UCSD-AML1 (cell line): ENCODE measurements around the gene RAD23B.
"Not testable (repeated sequence)": the region's sequence is repeated elsewhere in the genome, so short reads cannot be mapped to it uniquely, and the experiment has no call there.

Experiments used
- DNase-seq: peaks from one replicate; lab custom pipeline; 2025; ENCODE audit not compliant: unreplicated experiment; lab: John Stamatoyannopoulos, UW

The RAD23B gene

DNA sequence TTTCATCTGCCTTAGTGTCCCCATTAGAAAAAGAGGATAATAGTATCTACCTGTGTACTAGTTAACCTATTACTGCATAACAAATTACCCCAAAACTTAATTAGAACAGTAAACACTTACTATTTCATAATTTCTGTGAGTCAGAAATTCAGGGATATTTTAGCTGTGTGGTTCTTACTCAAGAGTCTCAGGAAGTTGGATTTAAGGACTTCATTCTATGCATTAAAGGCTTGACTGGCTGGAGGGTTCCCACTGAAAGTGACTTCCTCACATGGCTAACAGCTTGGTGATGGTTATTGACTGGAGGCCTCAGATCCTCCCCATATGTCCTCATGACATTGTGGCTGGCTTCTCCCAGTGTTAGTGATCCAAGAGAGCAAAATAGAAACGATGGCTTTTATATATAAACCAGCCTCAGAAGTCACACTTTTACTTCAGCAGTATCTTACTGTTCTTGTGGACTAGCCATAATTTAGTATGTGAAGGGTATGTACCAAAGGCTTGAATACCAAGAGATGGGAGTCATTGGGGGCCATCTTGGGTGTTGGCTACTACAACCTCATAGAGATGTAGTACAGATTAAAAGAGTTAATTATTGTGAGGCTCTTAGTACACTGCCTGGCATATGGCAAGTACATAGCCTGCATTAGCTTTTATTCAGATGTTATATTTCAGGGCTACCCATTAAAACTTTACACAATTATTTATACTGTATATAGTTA, 9.9 kb downstream of the RAD23B start:
- no peak for DNase-seq

DNA sequence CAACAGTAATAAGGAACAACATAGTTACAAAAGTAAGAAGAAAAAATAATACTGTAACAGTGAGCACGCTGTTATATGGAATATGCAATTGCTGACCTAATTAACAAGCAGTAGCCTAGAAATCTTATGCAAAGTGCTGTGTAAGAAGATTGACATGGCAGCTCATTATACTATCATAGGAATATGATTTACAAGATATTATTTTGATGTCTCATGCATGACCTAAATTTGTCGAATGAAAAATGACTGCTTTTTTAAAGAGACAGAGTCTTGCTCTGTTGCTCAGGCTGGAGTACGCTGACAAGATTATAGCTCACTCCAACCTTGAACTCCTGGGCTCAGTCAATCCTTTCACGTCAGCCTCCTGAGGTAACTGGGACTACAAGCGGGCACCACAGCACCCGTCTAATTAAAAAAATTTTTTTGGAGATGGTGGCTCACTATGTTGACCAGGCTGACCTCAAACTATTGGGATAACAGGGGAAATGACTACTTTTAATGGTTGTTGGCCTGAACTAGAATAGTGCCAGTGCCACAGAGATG, 10.5 kb downstream of the RAD23B start:
- DNase-seq, result no peak

DNA sequence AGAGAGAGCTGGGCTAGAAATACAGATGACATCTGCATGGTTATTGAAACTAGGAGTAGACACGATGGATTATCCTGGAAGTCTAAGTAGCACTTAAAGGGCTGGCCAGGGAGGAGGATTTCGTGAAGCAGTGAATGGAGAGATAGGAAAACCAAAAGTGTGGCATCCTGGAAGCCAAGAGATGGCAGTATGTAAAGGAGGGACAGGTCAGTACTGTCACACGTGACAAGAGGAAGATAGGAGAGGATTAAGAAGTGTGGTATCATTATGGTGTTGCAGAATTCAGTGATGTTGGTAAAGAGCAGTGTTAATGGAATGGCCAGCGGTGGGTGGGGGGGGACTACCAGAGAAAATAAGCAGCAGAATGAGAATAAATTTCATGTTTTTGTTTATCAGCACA, 11.7 kb downstream of the RAD23B start:
- no peak for DNase-seq

DNA sequence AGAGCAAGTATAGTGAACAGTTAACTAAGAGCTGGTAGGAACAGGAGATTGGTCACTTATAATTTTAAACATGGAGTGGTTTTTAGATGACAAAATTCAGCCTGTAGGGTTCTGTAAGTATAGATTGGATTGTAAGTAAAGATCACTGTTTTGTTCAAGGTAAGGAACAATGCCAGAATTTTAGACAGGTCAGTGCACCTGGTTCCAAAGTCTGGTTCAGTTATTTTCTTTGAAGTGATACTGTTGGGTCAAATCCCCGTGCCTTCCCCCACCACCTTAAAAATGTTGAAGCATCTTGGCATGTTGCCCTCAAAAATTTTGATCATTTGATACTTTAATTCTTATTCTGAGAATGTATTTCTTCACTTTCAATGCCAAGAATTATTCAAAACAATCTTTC, 12.9 kb downstream of the RAD23B start:
- no peak for DNase-seq

DNA sequence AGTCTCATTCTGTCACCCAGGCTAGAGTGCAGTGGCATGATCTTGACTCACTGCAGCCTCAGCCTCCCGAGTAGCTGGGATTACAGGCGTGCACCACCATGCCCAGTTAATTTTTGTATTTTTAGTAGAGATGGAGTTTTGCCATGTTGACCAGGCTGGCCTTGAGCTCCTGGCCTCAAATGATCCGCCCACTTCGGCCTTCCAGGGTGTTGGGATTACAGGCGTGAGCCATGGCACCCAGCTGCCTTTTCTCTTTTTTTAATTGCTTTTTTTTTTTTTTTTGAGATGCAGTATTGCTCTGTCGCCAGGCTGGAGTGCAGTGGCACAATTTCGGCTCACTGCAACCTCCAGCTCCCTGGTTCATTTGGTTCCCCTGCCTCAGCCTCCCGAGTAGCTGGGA, 13.5 kb downstream of the RAD23B start:
- DNase-seq, result not testable (repeated sequence)

DNA sequence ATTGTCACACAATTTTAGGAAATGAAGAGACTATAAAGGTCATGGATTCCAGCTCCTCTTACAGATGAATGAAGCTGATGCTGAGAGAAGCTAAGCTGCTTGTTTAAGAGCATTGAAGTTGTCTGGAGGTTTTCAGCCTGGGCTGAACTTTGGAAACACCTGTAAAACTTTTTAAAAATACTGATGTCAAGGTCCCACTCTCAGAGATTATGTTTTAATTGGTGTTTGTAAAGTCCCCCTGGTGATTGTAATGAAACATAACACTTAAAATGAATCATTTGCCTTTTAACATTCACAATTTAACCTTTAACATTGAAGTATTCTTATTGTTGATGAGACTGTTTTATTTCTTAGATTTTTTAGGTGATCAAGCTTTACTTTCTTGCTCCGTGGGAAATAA, 16.4 kb downstream of the RAD23B start:
- no peak for DNase-seq

DNA sequence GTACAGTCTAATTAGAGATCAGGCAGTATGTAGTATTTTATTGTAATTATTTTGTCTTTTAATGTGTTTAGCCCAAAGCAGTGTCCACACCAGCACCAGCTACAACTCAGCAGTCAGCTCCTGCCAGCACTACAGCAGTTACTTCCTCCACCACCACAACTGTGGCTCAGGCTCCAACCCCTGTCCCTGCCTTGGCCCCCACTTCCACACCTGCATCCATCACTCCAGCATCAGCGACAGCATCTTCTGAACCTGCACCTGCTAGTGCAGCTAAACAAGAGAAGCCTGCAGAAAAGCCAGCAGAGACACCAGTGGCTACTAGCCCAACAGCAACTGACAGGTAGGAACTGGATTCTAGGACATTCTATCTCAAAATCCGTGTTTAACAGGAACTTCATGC, 23.2 kb downstream of the RAD23B start:
- no peak for DNase-seq

DNA sequence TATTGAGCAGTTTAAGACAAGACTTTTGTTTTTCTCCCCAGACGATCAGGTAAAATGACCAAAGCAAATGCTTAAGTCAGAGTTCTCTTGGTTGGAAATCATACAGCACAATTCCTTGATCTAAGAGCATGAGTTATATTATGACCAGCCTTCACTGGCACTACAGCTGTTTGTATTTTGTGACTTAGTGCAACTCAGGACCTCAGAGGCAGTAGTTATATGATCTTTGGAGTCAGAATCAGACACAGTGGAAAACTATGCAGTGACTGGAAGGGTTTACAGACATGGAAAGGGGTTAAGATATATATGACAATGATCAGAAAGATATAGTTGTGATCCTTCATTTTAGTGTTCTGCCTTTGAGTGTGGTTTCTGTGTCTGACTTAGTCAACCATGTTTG, 24.3 kb downstream of the RAD23B start:
- no peak for DNase-seq

DNA sequence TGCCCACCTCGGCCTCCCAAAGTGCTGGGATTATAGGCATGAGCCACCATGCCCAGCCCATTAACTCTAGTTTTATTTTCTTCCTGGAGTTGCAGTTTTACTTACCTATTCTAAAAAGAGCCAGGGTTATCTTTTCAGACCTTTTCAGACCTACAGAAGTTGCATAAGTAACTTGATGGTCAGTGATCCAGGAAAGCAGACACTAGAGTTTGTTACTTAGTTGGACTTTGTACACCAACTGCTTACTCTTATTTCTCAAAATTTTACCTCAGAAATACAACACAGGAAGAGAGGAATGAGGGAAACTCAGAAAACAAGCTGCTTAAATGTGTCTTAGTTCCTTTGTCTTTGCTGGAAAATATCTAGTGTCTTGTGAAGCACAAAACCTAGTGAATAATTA, 25.4 kb downstream of the RAD23B start:
- no peak for DNase-seq

DNA sequence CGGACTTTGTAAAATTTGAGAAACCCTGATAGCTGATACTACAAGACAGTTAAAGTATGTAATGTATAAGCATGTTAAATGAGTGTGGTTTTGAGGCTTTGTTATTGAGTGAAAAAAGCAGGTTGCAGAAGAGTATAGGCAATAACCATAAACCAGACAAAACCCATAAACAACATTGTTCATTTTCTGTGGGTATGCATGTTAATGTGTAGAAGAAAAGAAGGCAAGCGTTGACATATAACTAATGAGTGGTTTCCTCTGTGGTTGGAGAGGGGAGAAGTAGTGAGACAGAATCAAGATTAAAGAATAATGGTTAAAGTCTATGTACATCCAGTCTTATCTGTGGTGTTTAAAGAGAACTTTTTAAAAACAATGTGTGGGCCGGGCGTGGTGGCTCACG, 26.2 kb downstream of the RAD23B start:
- DNase-seq, result peak; percentile 17

DNA sequence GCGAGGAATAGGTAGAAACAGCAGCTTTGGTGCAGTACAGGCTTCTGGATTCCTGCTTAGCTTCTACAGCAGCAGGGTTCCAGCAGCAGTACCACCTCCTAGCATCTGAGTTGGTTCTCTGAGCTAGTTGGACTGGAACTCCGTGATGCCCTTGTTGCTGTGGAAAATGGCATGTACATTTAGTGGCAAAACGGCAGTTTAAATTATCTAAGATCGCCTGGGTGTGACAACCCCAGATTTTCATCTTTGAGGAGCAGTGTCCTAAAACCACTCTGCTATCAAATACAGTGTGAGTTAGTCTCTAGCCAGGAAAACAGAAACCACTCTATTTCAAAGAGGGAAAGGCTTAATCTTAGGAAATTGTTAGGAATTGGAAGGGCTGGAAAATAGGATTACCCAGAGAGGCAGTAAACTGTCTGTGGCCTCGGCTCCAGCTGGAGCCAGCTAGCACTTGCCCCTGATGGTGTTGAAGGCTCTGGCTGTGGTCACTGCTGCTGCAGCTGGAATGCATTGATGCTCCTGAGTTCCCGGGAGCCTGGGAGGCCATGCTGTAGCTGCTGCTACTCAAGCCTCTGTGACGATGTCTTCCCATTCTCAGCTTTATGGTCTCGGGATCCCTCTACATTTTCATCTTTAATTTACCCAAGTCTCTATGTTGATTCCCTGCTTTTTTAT, 29.4 kb downstream of the RAD23B start:
- DNase-seq, result no peak

DNA sequence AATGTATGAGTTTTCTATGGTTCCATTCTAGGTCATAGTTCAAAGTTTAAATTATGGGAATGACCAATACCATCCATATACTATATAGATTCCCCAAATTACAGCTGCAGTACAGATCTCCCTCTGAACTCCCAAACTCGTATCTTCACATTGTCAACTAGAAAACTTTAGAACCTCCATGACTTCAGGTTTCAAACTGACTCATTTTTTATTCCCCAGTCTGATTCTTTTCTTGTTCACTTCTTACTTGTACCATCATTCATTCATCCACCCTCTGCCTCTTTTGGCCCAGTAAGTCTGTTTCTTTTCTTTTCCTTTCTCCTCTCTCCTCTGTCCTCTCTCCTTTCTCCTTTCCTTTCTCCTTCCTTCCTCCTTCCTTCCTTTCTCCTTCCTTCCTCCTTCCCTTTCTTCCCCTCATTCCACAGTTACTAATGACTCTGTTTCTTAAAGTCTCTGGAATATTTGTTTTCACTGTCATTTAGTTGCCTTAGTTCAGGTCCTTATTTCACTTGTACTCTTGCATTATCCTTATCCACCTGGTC, 30.5 kb downstream of the RAD23B start:
- DNase-seq, result no peak

DNA sequence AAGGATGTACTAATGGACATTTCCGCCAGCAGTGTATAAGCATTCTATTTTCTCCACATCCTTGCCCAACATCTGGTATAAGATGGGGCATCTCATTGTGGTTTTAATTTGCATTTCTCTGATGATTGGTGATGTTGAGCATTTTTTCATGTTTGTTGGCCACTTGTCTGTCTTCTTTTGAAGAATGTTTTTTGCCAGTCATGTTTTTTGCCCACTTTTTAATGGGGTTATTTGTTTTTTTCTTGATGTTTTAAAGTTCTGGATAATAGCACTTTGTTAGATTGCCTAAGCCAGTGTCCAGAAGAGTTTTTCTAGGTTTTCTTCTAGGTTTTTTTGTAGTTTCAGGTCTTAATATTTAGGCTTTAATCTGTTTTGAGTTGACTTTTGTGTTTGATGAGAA, 31.7 kb downstream of the RAD23B start:
- DNase-seq, result no peak

DNA sequence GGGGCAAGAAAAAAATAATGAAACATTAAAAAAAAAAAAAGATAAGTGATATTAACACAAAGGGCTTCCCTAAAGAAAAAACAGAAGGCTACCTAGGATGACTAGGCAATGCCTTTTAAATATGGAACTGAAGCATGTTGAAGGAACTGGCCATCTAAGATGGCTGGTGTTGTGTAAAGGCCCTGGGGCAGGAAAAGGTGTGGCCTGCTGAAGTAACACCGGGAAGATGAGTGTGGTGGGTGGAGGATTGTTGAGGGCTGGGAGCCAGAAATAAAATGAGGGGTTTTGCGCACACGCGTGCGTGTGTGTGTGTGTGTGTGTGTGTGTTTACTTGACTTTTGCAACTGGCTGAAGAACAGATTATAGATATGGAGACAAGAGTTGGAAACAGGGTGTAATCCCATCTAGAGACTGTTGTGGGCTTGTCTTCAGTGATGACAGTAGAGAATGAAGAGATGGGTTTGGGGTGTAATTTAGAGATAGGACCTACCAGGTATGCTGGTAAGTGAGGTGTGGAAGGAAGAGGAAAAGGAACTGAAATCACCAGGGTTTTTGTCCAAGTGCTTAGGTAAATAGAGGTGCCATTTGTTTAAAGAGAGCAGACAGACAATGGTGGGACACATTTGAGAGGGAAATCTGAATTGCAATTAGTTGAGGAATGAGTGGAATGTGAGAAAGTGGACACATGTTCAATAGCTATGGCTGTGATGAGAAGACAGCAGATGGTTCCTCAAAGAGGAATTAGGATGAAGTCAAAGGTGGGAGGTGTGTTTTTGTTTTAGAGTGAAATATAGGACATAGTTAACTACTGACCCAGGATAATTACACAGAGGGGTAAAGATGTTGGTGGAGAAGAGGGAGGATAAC, 33.9 kb downstream of the RAD23B start:
- DNase-seq, result no peak

DNA sequence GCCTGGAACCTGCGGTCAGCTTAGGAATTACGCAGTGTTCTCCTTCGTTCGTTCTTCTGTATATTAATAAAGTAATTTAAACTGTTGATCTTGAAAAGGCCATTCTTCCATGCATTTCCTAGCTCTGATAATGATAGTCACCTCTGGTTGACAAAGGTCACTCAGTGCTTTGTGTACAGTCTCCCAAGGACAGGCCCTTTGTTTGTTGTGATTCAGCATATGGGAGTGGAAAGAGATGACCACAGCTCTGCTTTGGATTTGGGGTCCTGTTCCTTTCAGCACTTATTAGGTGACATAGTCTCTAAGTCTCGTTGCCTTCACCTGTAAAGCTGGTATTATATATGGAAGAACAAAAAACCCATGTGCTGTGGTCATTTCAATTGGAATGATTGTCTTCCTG, 39.6 kb downstream of the RAD23B start:
- DNase-seq, result no peak

DNA sequence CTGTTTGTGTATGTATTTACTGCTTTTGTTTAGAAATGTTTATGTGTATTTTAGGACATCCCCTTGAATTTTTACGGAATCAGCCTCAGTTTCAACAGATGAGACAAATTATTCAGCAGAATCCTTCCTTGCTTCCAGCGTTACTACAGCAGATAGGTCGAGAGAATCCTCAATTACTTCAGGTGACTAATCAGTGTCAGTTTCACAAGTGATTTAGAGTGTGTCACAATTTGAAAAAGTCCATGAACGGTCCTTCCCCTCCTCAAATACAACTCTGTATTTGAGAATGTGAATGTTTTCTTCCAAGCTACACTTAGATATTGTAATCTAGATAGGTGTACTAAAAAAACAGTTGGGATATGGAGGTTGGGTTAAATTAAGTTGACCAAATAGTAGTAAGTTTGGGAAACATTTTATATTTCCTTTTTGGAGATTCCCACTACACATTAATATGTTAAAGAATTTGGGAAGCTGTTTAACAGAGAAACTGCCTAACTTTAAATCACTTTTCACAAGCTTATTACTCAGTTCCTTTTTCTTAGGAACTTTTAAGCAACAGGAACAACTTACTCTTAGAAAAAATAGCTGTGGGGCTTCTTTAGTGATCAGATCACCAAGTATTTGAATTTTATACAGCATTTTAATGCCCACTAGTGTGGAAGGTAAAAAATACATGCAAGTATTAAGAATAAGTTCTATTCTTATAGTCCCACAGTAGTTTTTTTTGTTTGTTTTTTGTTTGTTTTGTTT, 40.9 kb downstream of the RAD23B start:
- no peak for DNase-seq

DNA sequence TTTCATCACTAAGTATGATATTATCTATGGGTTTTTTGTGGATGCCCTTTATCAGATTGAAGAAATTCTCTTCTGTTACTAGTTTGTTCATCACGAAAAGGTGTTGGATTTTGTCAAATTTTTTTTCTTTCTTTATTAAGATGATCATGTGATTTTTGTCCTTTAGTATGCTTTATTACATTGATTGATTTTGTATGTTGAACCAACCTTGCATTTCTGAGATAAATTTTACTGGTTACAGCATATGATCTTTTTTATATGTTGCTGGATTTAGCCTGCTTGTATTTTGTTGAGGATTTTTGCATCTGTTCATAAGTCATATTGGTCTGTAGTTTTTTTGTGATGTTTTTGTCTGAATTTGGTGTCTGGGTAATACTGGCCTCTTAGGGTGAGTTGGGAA, 42.8 kb downstream of the RAD23B start:
- DNase-seq, result no peak

DNA sequence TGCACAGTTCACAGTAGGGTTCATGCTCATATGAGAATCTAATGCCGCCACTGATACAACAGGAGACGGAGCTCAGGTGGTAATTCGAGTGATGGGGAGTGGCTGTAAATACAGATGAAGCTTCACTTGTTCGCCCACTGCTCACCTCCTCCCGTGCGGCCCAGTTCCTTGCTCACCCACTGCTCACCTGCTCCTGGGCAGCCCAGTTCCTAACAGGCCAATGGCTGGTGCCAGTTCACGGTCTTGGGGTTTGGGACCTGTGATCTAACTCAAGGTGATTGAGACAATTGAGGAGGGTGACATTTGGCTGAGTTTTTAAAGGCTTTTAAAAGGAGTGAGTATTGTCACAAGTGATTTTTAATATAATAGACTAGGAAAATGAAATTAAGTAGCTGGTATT, 45.4 kb downstream of the RAD23B start:
- DNase-seq, result no peak

DNA sequence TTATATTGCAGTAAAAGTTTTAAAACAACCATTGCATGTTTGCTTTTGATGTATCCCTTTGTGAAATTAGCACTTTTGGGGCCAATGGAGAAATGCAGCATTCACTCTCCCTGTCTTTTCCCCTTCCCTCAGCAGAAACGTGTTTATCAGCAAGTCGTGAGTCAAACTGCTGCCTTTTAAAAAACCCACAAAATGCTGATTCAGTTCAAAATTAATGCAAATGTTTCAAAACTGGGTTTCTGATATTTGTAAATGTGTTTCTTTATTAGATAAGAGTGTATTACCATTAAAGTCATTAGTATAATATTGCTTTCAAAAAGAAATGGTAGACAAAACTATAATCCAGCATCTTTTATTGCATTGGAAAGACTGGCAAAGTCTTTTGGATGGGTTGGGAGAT, 47.3 kb downstream of the RAD23B start:
- no peak for DNase-seq

DNA sequence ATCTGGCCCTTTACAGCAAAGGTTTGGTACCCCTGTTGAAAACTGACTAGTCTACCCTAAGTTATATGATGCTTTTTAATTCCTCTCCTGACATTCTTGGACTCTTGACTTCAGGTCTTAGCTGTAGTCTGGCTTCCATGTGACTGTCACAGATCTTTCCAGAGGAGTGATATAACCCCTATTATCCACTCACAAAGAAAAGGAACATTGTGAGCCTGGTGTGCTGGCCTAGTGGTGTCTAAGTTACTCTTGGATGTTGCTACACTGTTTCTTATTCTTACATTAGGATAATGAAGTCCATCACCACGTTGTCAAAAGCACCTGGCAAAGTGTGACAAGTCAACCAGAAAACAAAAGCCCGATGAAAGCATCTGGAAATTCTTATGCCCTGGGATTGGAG, 49.8 kb downstream of the RAD23B start:
- no peak for DNase-seq

DNA sequence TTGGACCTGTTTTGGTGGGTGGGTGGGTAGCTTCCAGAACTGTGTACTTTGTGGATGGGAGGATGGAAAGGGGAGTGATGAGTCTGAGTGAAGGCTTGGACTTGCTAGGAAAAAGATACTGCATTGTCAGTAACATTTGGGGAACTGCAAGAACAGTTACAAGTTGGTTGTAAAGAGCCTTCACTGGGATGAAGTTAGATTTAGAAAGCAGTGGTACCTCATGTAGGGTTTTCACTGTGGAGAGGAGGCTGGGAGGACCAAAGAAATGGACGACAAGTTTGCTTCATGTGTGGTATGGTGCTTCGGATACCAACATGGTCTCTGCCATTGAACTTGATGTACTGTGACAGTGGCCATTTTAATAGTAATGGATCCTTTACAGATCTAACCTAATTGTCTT, 50.3 kb downstream of the RAD23B start:
- no peak for DNase-seq
